Right kidney (tissue), 1 donor: Measurements from ENCODE around the gene VWC2.
A peak's percentile ranks its signal among the peaks of the same experiment; 100 is the strongest.

Experiments used
- DNase-seq: peaks from one replicate; pipeline ENCODE4 v3.0.0-alpha.2; 2016

The VWC2 gene

GRCh38 chr7:49781996-49782395, 8.6 kb downstream of the VWC2 start:
- DNase-seq, result no peak

- no peak for DNase-seq
Observed at GRCh38 chr7:49783446-49783845, 10.0 kb downstream of the VWC2 start.

- DNase-seq, result no peak
Observed at GRCh38 chr7:49787980-49788379, 14.5 kb downstream of the VWC2 start.

- no peak for DNase-seq
Observed at GRCh38 chr7:49788455-49789059, 15.1 kb downstream of the VWC2 start.

- no peak for DNase-seq
Observed at GRCh38 chr7:49789736-49790135, 16.3 kb downstream of the VWC2 start.

- no peak for DNase-seq
Observed at GRCh38 chr7:49790209-49790608, 16.8 kb downstream of the VWC2 start.

- peak; percentile 37 for DNase-seq
Observed at GRCh38 chr7:49791088-49791741, 17.8 kb downstream of the VWC2 start.

- no peak for DNase-seq
Observed at GRCh38 chr7:49797987-49798660, 24.7 kb downstream of the VWC2 start.

GRCh38 chr7:49800031-49800430, 26.6 kb downstream of the VWC2 start:
- no peak for DNase-seq

- no peak for DNase-seq
Observed at GRCh38 chr7:49802600-49802999, 29.2 kb downstream of the VWC2 start.

- DNase-seq, result no peak
Observed at GRCh38 chr7:49803812-49804211, 30.4 kb downstream of the VWC2 start.

GRCh38 chr7:49805371-49806007, 32.1 kb downstream of the VWC2 start:
- DNase-seq, result no peak

GRCh38 chr7:49812534-49812933, 39.1 kb downstream of the VWC2 start:
- DNase-seq, result no peak

GRCh38 chr7:49817279-49817678, 43.8 kb downstream of the VWC2 start:
- DNase-seq, result no peak

- no peak for DNase-seq
Observed at GRCh38 chr7:49821181-49821580, 47.7 kb downstream of the VWC2 start.

- peak; percentile 14 for DNase-seq
Observed at GRCh38 chr7:49822856-49823255, 49.4 kb downstream of the VWC2 start.

- DNase-seq, result no peak
Observed at GRCh38 chr7:49823566-49823965, 50.1 kb downstream of the VWC2 start.

- no peak for DNase-seq
Observed at GRCh38 chr7:49839863-49840645, 66.6 kb downstream of the VWC2 start.

GRCh38 chr7:49840751-49841405, 67.4 kb downstream of the VWC2 start:
- DNase-seq, result no peak

GRCh38 chr7:49845626-49846025, 72.2 kb downstream of the VWC2 start:
- DNase-seq, result no peak

- no peak for DNase-seq
Observed at GRCh38 chr7:49848211-49848841, 74.9 kb downstream of the VWC2 start.
